ENCODE results near the gene FLT3.

FLT3 gene

GRCh38 chr13:27955014-27955591 lies 145.3 kb downstream of the FLT3 start:
- Histone ChIP-seq H3K9me3 (ENCODE audit: low read depth, low read length) (no peaks in the 10 kb centered on the region), H3K4me3 (no peak overlapping the region), H3K9ac (ENCODE audit: insufficient read length) (no peak overlapping the region), H3K36me3 (ENCODE audit: insufficient read depth, low read length) (no peaks in the 10 kb centered on the region), H3K27ac (no peak overlapping the region)
- TF ChIP-seq POLR2AphosphoS5 (IDR thresholded peaks at IDR 0.05; ENCODE audit: borderline replicate concordance, low read depth, low read length), result no peak
- no peak for TF ChIP-seq FOXP2 (optimal IDR thresholded peaks at IDR 0.05; ENCODE audit: control extremely low read depth, extremely low read length, insufficient read depth)
- no peak for TF ChIP-seq EZH2 (IDR thresholded peaks at IDR 0.05)
- no peak for DNase-seq (ENCODE audit: low read depth, low spot score)

GRCh38 chr13:27954406-27954851 lies 145.9 kb downstream of the FLT3 start:
- Histone ChIP-seq H3K4me3 (peak overlapping the region; percentile 84), H3K27ac (no peak overlapping the region), H3K9me3 (ENCODE audit: low read depth, low read length) (no peaks in the 10 kb centered on the region), H3K36me3 (ENCODE audit: insufficient read depth, low read length) (no peaks in the 10 kb centered on the region), H3K9ac (ENCODE audit: insufficient read length) (no peak overlapping the region)
- DNase-seq (ENCODE audit: low read depth, low spot score), result no peak
- TF ChIP-seq EZH2 (IDR thresholded peaks at IDR 0.05) (no peak), FOXP2 (optimal IDR thresholded peaks at IDR 0.05; ENCODE audit: control extremely low read depth, extremely low read length, insufficient read depth) (no peak), POLR2AphosphoS5 (IDR thresholded peaks at IDR 0.05; ENCODE audit: borderline replicate concordance, low read depth, low read length) (no peak)

- no peak overlapping the region for H3K27ac ChIP-seq
Observed at GRCh38 chr13:27953676-27954405, 146.5 kb downstream of the FLT3 start.

More at GRCh38 chr13:27953676-27954405, 146.5 kb downstream of the FLT3 start:
- no peaks in the 10 kb centered on the region for H3K9me3 ChIP-seq (ENCODE audit: low read depth, low read length)
- peak overlapping the region; percentile 60 for H3K9ac ChIP-seq (ENCODE audit: insufficient read length)
- no peak for TF ChIP-seq FOXP2 (optimal IDR thresholded peaks at IDR 0.05; ENCODE audit: control extremely low read depth, extremely low read length, insufficient read depth)
- peak; percentile 81 for TF ChIP-seq EZH2 (IDR thresholded peaks at IDR 0.05)
- TF ChIP-seq POLR2AphosphoS5 (IDR thresholded peaks at IDR 0.05; ENCODE audit: borderline replicate concordance, low read depth, low read length), result no peak
- no peaks in the 10 kb centered on the region for H3K36me3 ChIP-seq (ENCODE audit: insufficient read depth, low read length)
- H3K4me3 ChIP-seq, result peak overlapping the region; percentile 84
- no peak for DNase-seq (ENCODE audit: low read depth, low spot score)

Measured in SK-N-MC (cell line).